Caco-2 (cell line): ENCODE data around the gene SPOCK3. TPM values are rescaled to one million over a fixed set of nuclear protein-coding genes. Genes with fewer than 3 reads are reported as not detected.

Experiments used
- BruUV-seq: library from RNA; stranded (reverse); fragments of 400-500 nt; replicated peaks from 2 replicates; lab custom pipeline; 2021; lab: Mats Ljungman, UMichigan
- CTCF ChIA-PET: fragments of 300-600 bp; sonication (Branson Sonifier 250); formaldehyde crosslinking; loops from one replicate; lab custom pipeline; 2022; ENCODE audit warnings: antibody characterized with exemption; lab: Charles Lee
- POLR2A ChIA-PET: fragments of 300-600 bp; sonication (Branson Sonifier 250); formaldehyde crosslinking; loops from one replicate; lab custom pipeline; 2022; ENCODE audit warnings: antibody characterized with exemption; lab: Charles Lee
- DNase-seq, 2 experiments: peaks; one replicate each; pipeline versions ENCODE4 v3.0.0 to v3.0.0-alpha.2; 2020 to 2022
- H3K27me3 ChIP-seq: replicated peaks from 2 replicates; pipeline ENCODE4 v1.6.0; 2011; ENCODE audit warnings: low read length; ENCODE audit not compliant: control insufficient read depth, insufficient read depth
- H3K36me3 ChIP-seq: 2 replicates; pipeline ENCODE4 v1.5.1; 2011; ENCODE audit warnings: low read length; ENCODE audit not compliant: control insufficient read depth, insufficient read depth
- H3K4me1 ChIP-seq: fragments of 250-450 bp; sonication (Bioruptor Pico); 2 replicates; pipeline ENCODE4 v1.5.1; 2020; ENCODE audit warnings: mild to moderate bottlenecking
- H3K4me3 ChIP-seq: 2 replicates; pipeline ENCODE4 v1.5.1; 2011; ENCODE audit warnings: low read depth, mild to moderate bottlenecking, control low read depth, low read length
- H3K9me3 ChIP-seq: fragments of 250-450 bp; sonication (Bioruptor Pico); 2 replicates; pipeline ENCODE4 v1.5.1; 2020; ENCODE audit warnings: mild to moderate bottlenecking, moderate library complexity
- H3K27ac Mint-ChIP-seq: one replicate; pipeline ENCODE4 v1.8.0; 2022; ENCODE audit warnings: mixed read lengths; ENCODE audit not compliant: unreplicated experiment
- H3K27me3 Mint-ChIP-seq: one replicate; pipeline ENCODE4 v1.8.0; 2022; ENCODE audit warnings: mixed read lengths; ENCODE audit not compliant: insufficient read depth, unreplicated experiment
- H3K36me3 Mint-ChIP-seq: one replicate; pipeline ENCODE4 v1.8.0; 2022; ENCODE audit warnings: mild to moderate bottlenecking, mixed read lengths; ENCODE audit not compliant: insufficient read depth, unreplicated experiment
- H3K4me1 Mint-ChIP-seq: one replicate; pipeline ENCODE4 v1.8.0; 2022; ENCODE audit warnings: low read depth, mixed read lengths; ENCODE audit not compliant: unreplicated experiment
- H3K4me3 Mint-ChIP-seq: one replicate; pipeline ENCODE4 v1.8.0; 2022; ENCODE audit warnings: mild to moderate bottlenecking, moderate library complexity, mixed read lengths; ENCODE audit not compliant: unreplicated experiment
- H3K9me3 Mint-ChIP-seq: one replicate; pipeline ENCODE4 v1.8.0; 2022; ENCODE audit warnings: mixed read lengths; ENCODE audit not compliant: unreplicated experiment
- intact Hi-C: fragments of 100-400 bp; cut with micrococcal nuclease; formaldehyde crosslinking; loops from one replicate; pipeline ENCODE4 v1.10.0; 2022; ENCODE audit not compliant: unreplicated experiment
- total RNA-seq: library from RNA; stranded (reverse); gene quantifications from 2 replicates; pipeline ENCODE4 v1.2.3, GENCODE V29; 2022
- TF ChIP-seq, protein P1 (sequence below), 2 experiments: fragments of 200-600 bp in 1 of 2; IDR thresholded peaks; 1 replicate in 1 of 2; 2 replicates in 1 of 2; pipeline versions ENCODE4 v1.5.1 to v1.8.0; 2011 to 2022; ENCODE audit warnings: antibody characterized with exemption in 1 of 2, control low read depth in 1 of 2, inconsistent platforms in 1 of 2, low read depth in 1 of 2, low read length in 1 of 2, mild to moderate bottlenecking in 1 of 2, moderate library complexity in 1 of 2; ENCODE audit not compliant: insufficient read depth in 1 of 2, severe bottlenecking in 1 of 2, unreplicated experiment in 1 of 2

The SPOCK3 gene
- total RNA-seq, 1 experiment from 2014 or later, result 1.3 TPM

- intact Hi-C loops, result no loop called here
- H3K9me3 ChIP-seq, result no peaks in the 10 kb centered on the region
- no peaks in the 10 kb centered on the region for H3K27me3 ChIP-seq
- Mint-ChIP-seq H3K4me3 (no peak overlapping the region), H3K27ac (no peak overlapping the region), H3K9me3 (no peaks in the 10 kb centered on the region), H3K27me3 (no peaks in the 10 kb centered on the region), H3K4me1 (no peaks in the 10 kb centered on the region), H3K36me3 (no peaks in the 10 kb centered on the region)
- CTCF ChIA-PET, result no interaction called here
- H3K4me3 ChIP-seq, result no peak overlapping the region
- DNase-seq, result no peak
- TF ChIP-seq, protein P1, sequence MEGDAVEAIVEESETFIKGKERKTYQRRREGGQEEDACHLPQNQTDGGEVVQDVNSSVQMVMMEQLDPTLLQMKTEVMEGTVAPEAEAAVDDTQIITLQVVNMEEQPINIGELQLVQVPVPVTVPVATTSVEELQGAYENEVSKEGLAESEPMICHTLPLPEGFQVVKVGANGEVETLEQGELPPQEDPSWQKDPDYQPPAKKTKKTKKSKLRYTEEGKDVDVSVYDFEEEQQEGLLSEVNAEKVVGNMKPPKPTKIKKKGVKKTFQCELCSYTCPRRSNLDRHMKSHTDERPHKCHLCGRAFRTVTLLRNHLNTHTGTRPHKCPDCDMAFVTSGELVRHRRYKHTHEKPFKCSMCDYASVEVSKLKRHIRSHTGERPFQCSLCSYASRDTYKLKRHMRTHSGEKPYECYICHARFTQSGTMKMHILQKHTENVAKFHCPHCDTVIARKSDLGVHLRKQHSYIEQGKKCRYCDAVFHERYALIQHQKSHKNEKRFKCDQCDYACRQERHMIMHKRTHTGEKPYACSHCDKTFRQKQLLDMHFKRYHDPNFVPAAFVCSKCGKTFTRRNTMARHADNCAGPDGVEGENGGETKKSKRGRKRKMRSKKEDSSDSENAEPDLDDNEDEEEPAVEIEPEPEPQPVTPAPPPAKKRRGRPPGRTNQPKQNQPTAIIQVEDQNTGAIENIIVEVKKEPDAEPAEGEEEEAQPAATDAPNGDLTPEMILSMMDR (IDR thresholded peaks at IDR 0.05; ENCODE audit: insufficient read depth in 1 of 2, low read depth in 1 of 2, low read length in 1 of 2, severe bottlenecking in 1 of 2, unreplicated experiment in 1 of 2), result no peak
- no TSS peak for BruUV-seq
- H3K36me3 ChIP-seq, result no peaks in the 10 kb centered on the region
- POLR2A ChIA-PET, result no interaction called here
- no peaks in the 10 kb centered on the region for H3K4me1 ChIP-seq
Measured at GRCh38 chr4:166823848-166824247, 410.4 kb downstream of the SPOCK3 start.

DNA sequence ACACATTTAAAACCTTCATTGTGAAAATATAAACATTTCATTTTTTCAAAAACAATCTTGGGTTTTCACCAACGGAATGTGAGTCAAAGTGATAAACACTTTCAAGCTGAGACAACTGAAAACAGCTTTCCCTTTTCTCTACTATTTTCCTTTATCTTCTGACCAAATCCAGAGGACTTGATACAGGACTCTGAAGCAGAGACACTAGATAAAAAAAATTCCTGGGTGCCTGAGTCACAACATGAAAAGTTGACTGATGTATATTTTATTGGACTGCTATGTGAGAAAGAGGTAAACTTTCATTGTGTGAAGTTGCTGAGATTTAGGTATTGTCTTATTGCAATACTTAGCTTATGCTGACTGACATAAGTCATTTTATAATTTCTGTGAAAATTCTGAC, 411.2 kb downstream of the SPOCK3 start:
- Histone ChIP-seq H3K36me3 (no peaks in the 10 kb centered on the region), H3K4me1 (no peaks in the 10 kb centered on the region), H3K27me3 (no peaks in the 10 kb centered on the region), H3K9me3 (no peaks in the 10 kb centered on the region), H3K4me3 (no peak overlapping the region)
- ChIA-PET CTCF (no interaction called here), POLR2A (no interaction called here)
- intact Hi-C loops, result no loop called here
- no peak overlapping the region for H3K27ac Mint-ChIP-seq
- no peaks in the 10 kb centered on the region for H3K9me3 Mint-ChIP-seq
- no peaks in the 10 kb centered on the region for H3K27me3 Mint-ChIP-seq
- TF ChIP-seq, protein P1 (IDR thresholded peaks at IDR 0.05; ENCODE audit: insufficient read depth in 1 of 2, low read depth in 1 of 2, low read length in 1 of 2, severe bottlenecking in 1 of 2, unreplicated experiment in 1 of 2), result no peak
- no peak overlapping the region for H3K4me3 Mint-ChIP-seq
- no peak for DNase-seq
- H3K36me3 Mint-ChIP-seq, result no peaks in the 10 kb centered on the region
- BruUV-seq, result no TSS peak
- H3K4me1 Mint-ChIP-seq, result no peaks in the 10 kb centered on the region

DNA sequence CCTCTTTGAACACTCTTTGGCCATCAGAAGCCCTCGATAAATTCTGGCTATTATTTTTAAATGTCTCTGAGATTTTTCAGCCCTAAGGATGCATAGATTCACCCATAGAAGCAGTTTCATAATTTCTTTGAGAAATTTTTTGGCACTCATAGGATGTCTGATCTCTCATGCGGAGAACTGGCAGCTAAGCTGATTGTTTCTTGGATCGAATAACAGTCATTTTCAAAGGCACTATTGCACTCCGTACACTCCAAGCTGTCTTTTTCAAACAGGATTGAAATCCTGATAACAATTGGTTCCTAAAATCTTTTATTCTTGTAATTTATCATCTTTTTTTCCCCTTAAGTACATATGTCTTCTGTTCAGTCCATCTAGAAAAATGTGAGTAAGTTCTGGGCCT, 411.9 kb downstream of the SPOCK3 start:
- POLR2A ChIA-PET, result no interaction called here
- H3K9me3 ChIP-seq, result no peaks in the 10 kb centered on the region
- no peaks in the 10 kb centered on the region for H3K4me1 ChIP-seq
- TF ChIP-seq, protein P1 (IDR thresholded peaks at IDR 0.05; ENCODE audit: insufficient read depth in 1 of 2, low read depth in 1 of 2, low read length in 1 of 2, severe bottlenecking in 1 of 2, unreplicated experiment in 1 of 2), result no peak
- H3K4me1 Mint-ChIP-seq, result no peaks in the 10 kb centered on the region
- H3K4me3 ChIP-seq, result no peak overlapping the region
- H3K36me3 ChIP-seq, result no peaks in the 10 kb centered on the region
- H3K27me3 Mint-ChIP-seq, result peaks cover 1% of the 10 kb centered on the region
- DNase-seq, result no peak
- no peaks in the 10 kb centered on the region for H3K36me3 Mint-ChIP-seq
- BruUV-seq, result no TSS peak
- H3K27ac Mint-ChIP-seq, result no peak overlapping the region
- CTCF ChIA-PET, result no interaction called here
- H3K27me3 ChIP-seq, result no peaks in the 10 kb centered on the region
- no peaks in the 10 kb centered on the region for H3K9me3 Mint-ChIP-seq
- intact Hi-C loops, result no loop called here
- H3K4me3 Mint-ChIP-seq, result no peak overlapping the region
